ENCODE results near the gene C22orf23. TPM values are rescaled to one million over a fixed set of nuclear protein-coding genes. Genes with fewer than 3 reads are reported as not detected.

Gene C22orf23
- total RNA-seq, 1 donor from 2014 or later: not detected

DNA sequence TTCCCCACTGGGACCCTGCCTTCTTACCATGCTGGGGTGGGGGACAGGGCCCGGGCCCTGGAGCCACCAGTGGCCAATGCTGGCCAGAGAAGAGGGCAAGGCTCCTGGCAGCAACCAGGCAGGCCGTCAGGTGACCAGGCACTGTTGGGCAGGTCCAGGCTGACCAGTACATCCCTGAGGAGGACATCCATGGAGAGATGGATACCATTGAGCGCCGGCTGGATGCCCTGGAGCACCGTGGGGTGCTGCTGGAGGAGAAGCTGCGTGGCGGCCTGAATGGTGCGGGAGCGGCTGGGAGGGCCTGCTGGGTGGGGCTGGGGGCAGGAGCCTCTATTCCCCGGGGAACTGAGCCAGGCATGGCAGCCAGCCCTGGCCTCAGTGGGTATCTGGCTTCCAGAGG lies 21.0 kb downstream of the C22orf23 start:
- TF ChIP-seq, protein P1, sequence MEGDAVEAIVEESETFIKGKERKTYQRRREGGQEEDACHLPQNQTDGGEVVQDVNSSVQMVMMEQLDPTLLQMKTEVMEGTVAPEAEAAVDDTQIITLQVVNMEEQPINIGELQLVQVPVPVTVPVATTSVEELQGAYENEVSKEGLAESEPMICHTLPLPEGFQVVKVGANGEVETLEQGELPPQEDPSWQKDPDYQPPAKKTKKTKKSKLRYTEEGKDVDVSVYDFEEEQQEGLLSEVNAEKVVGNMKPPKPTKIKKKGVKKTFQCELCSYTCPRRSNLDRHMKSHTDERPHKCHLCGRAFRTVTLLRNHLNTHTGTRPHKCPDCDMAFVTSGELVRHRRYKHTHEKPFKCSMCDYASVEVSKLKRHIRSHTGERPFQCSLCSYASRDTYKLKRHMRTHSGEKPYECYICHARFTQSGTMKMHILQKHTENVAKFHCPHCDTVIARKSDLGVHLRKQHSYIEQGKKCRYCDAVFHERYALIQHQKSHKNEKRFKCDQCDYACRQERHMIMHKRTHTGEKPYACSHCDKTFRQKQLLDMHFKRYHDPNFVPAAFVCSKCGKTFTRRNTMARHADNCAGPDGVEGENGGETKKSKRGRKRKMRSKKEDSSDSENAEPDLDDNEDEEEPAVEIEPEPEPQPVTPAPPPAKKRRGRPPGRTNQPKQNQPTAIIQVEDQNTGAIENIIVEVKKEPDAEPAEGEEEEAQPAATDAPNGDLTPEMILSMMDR (IDR thresholded peaks at IDR 0.05): no peak
- no peaks in the 10 kb centered on the region for H3K9me3 ChIP-seq
- H3K36me3 ChIP-seq: peaks cover 44 to 46% of the 10 kb centered on the region in 2 donors
- H3K27ac ChIP-seq: peak overlapping the region; percentile 33 to 75
- peaks cover 4 to 15% of the 10 kb centered on the region in 2 donors for H3K4me1 ChIP-seq
- intact Hi-C loops (cut with DNase I): loop anchor here (5.0 kb wide), 1 partner anchor 40 kb away; no protein-coding TSS in a partner anchor
- H3K4me3 ChIP-seq: no peak overlapping the region
- no peak for DNase-seq (ENCODE audit: low spot score in 2 of 2)
- no peaks in the 10 kb centered on the region for H3K27me3 ChIP-seq

DNA sequence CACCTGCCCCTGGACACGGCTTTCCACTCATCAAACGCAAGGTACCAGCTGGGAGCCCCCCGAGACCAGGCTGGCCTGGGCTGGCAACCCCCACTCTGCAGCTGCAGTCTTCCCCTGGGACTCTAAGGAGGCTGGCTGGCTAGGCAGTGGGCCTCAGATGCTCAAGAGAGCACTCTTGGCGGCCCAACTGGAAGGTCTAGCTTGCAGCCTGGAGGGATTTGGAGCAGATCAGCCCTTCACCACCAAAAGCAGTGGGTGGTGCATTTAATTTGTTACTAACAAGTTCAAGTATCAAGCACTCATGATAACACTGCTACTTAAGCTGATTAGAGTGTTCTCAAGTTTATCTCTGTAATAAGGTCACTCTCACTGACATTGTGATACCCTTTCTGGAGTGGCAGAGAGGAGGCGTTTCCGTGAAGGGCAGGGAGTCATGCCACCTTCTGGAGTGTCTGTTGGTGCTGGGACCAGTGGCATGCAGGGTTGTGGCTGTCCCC lies 21.5 kb downstream of the C22orf23 start:
- Histone ChIP-seq H3K9me3 (no peaks in the 10 kb centered on the region), H3K36me3 (peaks cover 44 to 46% of the 10 kb centered on the region in 2 donors), H3K27ac (no peak overlapping the region), H3K4me3 (no peak overlapping the region), H3K27me3 (no peaks in the 10 kb centered on the region), H3K4me1 (peaks cover 4 to 15% of the 10 kb centered on the region in 2 donors)
- intact Hi-C loops (cut with DNase I): loop anchor here (5.0 kb wide), 1 partner anchor 40 kb away; no protein-coding TSS in a partner anchor
- TF ChIP-seq, protein P1 (IDR thresholded peaks at IDR 0.05): no peak
- DNase-seq (ENCODE audit: low spot score in 2 of 2): no peak

DNA sequence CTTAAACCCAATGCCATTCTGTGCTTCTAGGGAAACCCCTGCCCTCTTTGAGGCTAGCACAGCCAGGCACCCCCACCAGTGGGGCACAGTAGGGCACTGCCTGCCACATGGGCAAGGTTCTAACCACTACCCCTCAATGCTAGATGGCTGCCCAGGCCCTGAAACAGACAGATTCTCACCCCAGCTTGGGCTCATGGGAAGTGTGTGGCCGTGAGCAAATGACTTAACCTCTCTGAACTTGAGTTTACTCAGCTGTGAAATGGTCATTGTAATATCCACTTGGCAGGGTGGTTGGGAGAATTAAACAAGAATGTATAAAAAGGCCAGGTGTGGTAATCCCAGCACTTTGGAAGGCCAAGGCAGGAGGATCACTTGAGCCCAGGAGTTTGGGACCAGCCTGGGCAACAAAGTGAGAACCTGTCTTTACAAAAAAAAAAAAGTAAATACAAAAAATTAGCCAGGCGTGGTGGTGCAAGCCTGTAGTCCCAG lies 22.4 kb downstream of the C22orf23 start:
- Histone ChIP-seq H3K4me1 (peaks cover 4 to 15% of the 10 kb centered on the region in 2 donors), H3K27ac (peak overlapping the region in 1 of 2 donors; percentile 14), H3K27me3 (no peaks in the 10 kb centered on the region), H3K4me3 (no peak overlapping the region), H3K9me3 (no peaks in the 10 kb centered on the region), H3K36me3 (peaks cover 46 to 49% of the 10 kb centered on the region in 2 donors)
- TF ChIP-seq, protein P1 (IDR thresholded peaks at IDR 0.05): no peak
- intact Hi-C loops (cut with DNase I): loop anchor here (5.0 kb wide), 1 partner anchor 39 kb away; no protein-coding TSS in a partner anchor
- DNase-seq (ENCODE audit: low spot score in 2 of 2): no peak

GRCh38 chr22:37930270-37930951 lies 23.0 kb downstream of the C22orf23 start:
- H3K36me3 ChIP-seq: peaks cover 52 to 55% of the 10 kb centered on the region in 2 donors
- peaks cover 4 to 15% of the 10 kb centered on the region in 2 donors for H3K4me1 ChIP-seq
- no peak overlapping the region for H3K4me3 ChIP-seq
- DNase-seq (ENCODE audit: low spot score in 2 of 2): no peak
- peak overlapping the region; percentile 14 to 34 for H3K27ac ChIP-seq
- no peaks in the 10 kb centered on the region for H3K27me3 ChIP-seq
- H3K9me3 ChIP-seq: no peaks in the 10 kb centered on the region
- TF ChIP-seq, protein P1 (IDR thresholded peaks at IDR 0.05): peak in 2 of 3 experiments; percentile 29 to 39
- intact Hi-C loops (cut with DNase I): loop anchor here (5.0 kb wide), 1 partner anchor 38 kb away; no protein-coding TSS in a partner anchor

GRCh38 chr22:37929390-37929789 lies 24.0 kb downstream of the C22orf23 start:
- Histone ChIP-seq H3K27ac (no peak overlapping the region), H3K36me3 (peaks cover 61 to 65% of the 10 kb centered on the region in 2 donors), H3K9me3 (no peaks in the 10 kb centered on the region), H3K4me1 (peaks cover 3 to 11% of the 10 kb centered on the region in 2 donors), H3K4me3 (no peak overlapping the region), H3K27me3 (no peaks in the 10 kb centered on the region)
- TF ChIP-seq, protein P1 (IDR thresholded peaks at IDR 0.05): no peak
- no peak for DNase-seq (ENCODE audit: low spot score in 2 of 2)
- intact Hi-C loops (cut with DNase I): no loop called here

Data from ascending aorta (tissue), 2 donors.